BE2C (cell line): ENCODE data around the gene CSE1L.
"Not testable (repeated sequence)": the region's sequence is repeated elsewhere in the genome, so short reads cannot be mapped to it uniquely, and the experiment has no call there.

Source experiments
- DNase-seq: peaks from one replicate; pipeline ENCODE4 v3.0.0-alpha.2; 2020
- H3K27me3 ChIP-seq: fragments of 250-450 bp; sonication (Bioruptor Pico); 2 replicates; pipeline ENCODE4 v1.5.1; 2020; ENCODE audit warnings: mild to moderate bottlenecking
- H3K36me3 ChIP-seq: fragments of 250-450 bp; sonication (Bioruptor Pico); 2 replicates; pipeline ENCODE4 v1.5.1; 2020; ENCODE audit warnings: mild to moderate bottlenecking
- H3K4me1 ChIP-seq: fragments of 250-450 bp; sonication (Bioruptor Pico); 2 replicates; pipeline ENCODE4 v1.5.1; 2020
- H3K4me3 ChIP-seq: 2 replicates; pipeline ENCODE4 v1.5.1; 2011; ENCODE audit warnings: low read depth, low read length
- H3K9me3 ChIP-seq: fragments of 250-450 bp; sonication (Bioruptor Pico); 2 replicates; pipeline ENCODE4 v1.5.1; 2020
- CTCF ChIP-seq: IDR thresholded peaks from 2 replicates; pipeline ENCODE4 v1.5.1; 2012; ENCODE audit warnings: mild to moderate bottlenecking, low read depth, low read length

The CSE1L gene

DNA sequence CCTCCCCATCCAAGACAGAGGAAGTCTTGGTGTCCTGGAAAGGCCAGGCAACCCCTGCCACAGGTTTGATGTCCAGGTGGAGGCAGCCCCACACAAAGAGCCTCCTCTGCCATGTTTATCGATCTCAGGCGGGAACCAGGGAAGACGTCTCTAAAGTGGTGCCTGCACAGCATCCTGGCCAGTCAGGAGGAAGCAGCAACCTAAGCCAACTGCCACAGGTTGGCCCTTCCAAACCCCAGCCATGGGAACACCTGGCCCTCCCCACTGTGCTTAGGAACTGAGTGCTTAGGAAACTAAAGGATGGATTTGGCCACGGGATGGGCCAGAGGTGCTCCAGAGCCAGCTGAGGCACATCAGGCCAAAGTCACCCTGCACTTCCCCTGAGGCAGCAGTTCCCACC lies 56.9 kb downstream of the CSE1L start:
- Histone ChIP-seq H3K27me3 (no peaks in the 10 kb centered on the region), H3K4me3 (no peak overlapping the region), H3K9me3 (no peaks in the 10 kb centered on the region), H3K36me3 (peaks cover 73% of the 10 kb centered on the region), H3K4me1 (no peaks in the 10 kb centered on the region)
- no peak for TF ChIP-seq CTCF
- no peak for DNase-seq

DNA sequence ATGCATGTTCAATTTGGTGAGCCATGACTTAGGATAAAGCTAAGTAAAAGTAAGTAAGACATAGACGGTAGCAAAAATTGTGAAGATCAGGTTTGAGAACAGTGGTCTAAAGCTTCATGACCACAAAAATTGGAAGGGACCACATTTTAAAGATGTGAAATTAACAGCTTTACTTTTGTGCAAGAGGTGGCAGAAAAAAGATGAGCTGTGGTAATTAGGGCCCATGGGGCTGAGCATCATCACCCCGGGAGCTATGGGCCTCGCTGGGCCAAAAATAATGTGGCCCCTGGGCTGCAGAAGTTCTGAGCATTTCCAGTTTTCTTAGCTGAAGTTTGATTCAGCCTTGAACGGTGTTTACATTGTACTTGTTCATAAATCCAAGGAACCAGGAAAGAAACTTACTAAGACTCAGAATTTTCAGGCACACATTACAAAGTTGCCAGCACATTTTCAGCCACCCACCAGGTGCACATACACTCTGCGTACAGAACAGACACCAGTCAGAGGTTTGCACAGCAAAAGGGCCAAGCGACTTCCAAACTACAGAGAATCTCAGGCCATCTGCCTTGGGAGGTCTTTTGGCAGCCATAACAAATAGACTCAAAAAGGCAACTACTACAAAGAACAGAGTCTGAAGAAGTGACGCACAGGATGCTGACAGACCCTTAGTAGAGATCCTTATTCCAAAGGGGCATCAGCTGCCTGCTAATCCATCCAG lies 57.7 kb downstream of the CSE1L start:
- Histone ChIP-seq H3K4me3 (no peak overlapping the region), H3K4me1 (no peaks in the 10 kb centered on the region), H3K9me3 (no peaks in the 10 kb centered on the region), H3K36me3 (peaks cover 65% of the 10 kb centered on the region), H3K27me3 (no peaks in the 10 kb centered on the region)
- no peak for TF ChIP-seq CTCF
- DNase-seq, result no peak

GRCh38 chr20:49104365-49104648 lies 58.2 kb downstream of the CSE1L start:
- DNase-seq, result no peak
- no peak for TF ChIP-seq CTCF
- H3K36me3 ChIP-seq, result peaks cover 60% of the 10 kb centered on the region
- no peak overlapping the region for H3K4me3 ChIP-seq
- no peaks in the 10 kb centered on the region for H3K9me3 ChIP-seq
- H3K27me3 ChIP-seq, result no peaks in the 10 kb centered on the region
- no peaks in the 10 kb centered on the region for H3K4me1 ChIP-seq

GRCh38 chr20:49104979-49105547 lies 59.0 kb downstream of the CSE1L start:
- not testable (repeated sequence) for H3K27me3 ChIP-seq, H3K9me3 ChIP-seq, H3K4me3 ChIP-seq, DNase-seq, H3K4me1 ChIP-seq
- peaks cover 55% of the 10 kb centered on the region for H3K36me3 ChIP-seq

DNA sequence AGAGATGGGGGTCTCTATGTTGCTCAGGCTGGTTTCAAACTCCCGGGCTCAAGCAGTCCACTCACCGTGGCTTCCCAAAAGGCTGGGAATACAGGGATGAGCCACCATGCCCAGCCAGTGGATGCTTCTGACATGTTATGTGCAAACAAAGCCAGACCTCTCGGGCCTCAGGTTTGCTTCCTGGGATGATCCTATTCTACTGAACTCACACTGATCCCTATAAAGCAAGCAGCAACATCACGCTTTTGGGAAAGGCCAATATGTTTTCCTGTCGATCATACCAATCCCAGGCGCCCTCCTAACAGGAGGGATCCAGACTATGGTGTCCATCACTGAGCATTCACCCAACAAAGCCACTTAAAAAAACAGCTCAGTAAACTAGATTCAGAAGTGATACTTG lies 60.2 kb downstream of the CSE1L start:
- no peak for DNase-seq
- Histone ChIP-seq H3K27me3 (no peaks in the 10 kb centered on the region), H3K4me1 (no peaks in the 10 kb centered on the region), H3K9me3 (no peaks in the 10 kb centered on the region), H3K4me3 (no peak overlapping the region), H3K36me3 (peaks cover 51% of the 10 kb centered on the region)
- no peak for TF ChIP-seq CTCF

- Histone ChIP-seq H3K9me3 (no peaks in the 10 kb centered on the region), H3K27me3 (no peaks in the 10 kb centered on the region), H3K36me3 (peaks cover 32% of the 10 kb centered on the region), H3K4me3 (no peak overlapping the region), H3K4me1 (no peaks in the 10 kb centered on the region)
- DNase-seq, result no peak
- no peak for TF ChIP-seq CTCF
Measured at GRCh38 chr20:49110767-49111694, 64.9 kb downstream of the CSE1L start.
